Posterior vena cava (tissue), 2 donors: Measurements from ENCODE around the gene BRAT1. TPM values are rescaled to one million over a fixed set of nuclear protein-coding genes. Genes with fewer than 3 reads are reported as not detected.
A peak's percentile ranks its signal among the peaks of the same experiment; 100 is the strongest.
"Not testable (repeated sequence)": the region's sequence is repeated elsewhere in the genome, so short reads cannot be mapped to it uniquely, and the experiment has no call there.

Experiments used
- DNase-seq: peaks from one replicate; pipeline ENCODE4 v3.0.0-alpha.2; 2020; ENCODE audit warnings: low spot score
- intact Hi-C, 2 donors: fragments of 100-400 bp; cut with DNase I; formaldehyde crosslinking; loops; one replicate each; pipeline versions ENCODE4 v1.14.1 to v1.14.2; 2022 to 2023
- total RNA-seq, 2 donors: library from RNA; stranded (reverse); fragmentation: NEBNext Ultra II Directional; extraction: Animal tissue kit (Norgen Biotek cat#: 25700); gene quantifications; one replicate each; pipeline ENCODE4 v1.2.1, GENCODE V29; 2021
- donor health status: DM: yes; HTN: yes; CAD: no.
- donor health status: DM: yes; HTN: yes; CAD: no.

BRAT1 gene
- total RNA-seq, 2 donors from 2014 or later = 16.3 to 17.2 TPM

DNA sequence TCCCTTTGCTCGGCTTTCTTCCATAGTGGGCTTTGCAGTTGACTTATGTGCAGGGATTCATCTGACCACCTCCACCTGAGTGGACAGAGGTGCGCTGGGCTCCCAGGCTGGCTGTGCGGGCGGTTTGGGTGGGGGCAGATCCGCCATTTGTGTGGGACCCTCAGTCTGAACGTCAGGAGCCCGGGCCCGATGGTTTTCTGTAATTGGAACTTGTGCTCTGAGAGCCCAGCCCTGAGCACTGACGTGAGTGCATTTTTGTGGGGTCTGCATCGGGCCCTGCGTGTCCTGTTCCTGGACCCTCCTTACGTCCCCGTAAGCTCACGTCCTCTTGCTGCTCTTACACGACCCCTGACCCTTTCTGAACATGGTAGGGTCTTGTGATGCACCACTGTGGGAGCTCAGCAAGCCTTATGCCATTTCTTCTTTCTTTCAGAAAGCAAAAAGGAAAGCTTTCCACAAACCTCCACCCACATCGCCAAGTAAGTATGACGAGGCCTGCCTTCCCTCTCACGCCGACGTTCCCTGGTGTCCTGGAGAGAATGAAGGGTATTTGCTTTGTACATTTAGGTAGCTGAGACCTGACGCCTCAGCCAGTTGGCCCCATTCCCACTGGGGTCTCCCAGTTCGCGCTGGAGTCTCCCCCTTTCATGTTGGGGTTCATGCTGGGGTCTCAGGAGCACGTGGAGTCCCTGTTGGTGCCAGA lies 13.3 kb upstream of the BRAT1 start:
- intact Hi-C loops = loop anchor here in 1 of 2 donors (5.0 kb wide), 1 partner anchor 114 kb away; no protein-coding TSS in a partner anchor
- DNase-seq = peak; percentile 52

- peak; percentile 81 for DNase-seq
- intact Hi-C loops = loop anchor here in 1 of 2 donors (5.0 kb wide), 1 partner anchor 115 kb away; no protein-coding TSS in a partner anchor
These were observed 12.5 kb upstream of the BRAT1 start for GRCh38 chr7:2567679-2568278.

GRCh38 chr7:2566890-2567678 lies 11.8 kb upstream of the BRAT1 start:
- intact Hi-C loops = loop anchor here in 1 of 2 donors (5.0 kb wide), 1 partner anchor 115 kb away; no protein-coding TSS in a partner anchor
- DNase-seq = peak; percentile 76

DNA sequence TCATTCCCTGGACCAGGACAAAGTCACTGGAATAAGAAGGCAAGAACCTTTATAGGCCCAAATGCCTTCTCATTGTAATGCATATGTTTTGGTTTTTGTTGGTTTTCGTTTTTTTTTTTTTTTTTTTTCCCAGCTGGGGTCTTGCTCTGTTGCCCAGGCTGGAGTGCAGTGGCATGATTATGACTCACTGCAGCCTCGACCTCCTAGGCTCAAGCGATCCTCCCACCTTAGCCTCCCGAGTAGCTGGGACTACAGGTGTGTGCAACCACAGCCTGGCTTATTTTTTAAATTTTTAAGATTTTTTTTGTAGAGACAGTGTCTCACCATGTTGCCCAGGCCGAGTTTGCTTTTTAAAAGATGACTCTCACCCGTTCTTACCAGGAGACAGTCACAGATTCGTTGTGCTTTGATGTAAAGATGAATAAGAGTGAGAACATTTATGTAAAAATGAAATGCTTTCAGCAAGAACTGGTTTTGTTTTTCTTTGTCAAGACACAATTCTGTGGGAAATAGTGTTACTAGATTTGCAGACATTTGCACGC lies 11.1 kb upstream of the BRAT1 start:
- peak; percentile 7 for DNase-seq
- intact Hi-C loops = loop anchor here in 1 of 2 donors (5.0 kb wide), 1 partner anchor 116 kb away; no protein-coding TSS in a partner anchor

DNA sequence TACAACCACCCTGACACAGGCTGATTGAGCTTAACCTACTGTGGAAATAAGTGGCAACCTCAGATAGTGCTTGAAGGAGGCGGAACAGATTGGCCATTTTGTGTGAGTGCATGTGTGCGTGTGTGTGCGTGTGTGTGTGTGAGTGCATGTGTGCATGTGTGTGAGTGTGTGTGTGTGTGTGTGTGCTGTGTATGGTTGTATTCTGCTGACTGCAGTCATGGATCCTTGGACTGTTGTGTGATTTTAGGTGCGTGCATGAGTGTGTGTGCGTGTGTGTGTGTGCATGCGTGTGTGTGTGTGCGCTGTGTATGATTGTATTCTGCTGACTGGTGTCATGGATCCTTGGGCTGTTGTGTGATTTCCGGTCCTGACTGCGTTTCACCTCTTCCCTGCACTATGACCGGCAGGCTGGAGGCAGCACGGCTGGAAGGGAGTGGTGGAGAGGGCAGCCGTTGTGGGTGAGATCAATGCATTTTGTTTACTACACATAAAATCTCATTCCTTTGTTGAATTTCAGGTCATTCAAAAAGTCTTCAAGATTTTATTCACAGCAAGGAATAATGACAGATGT lies 9.7 kb upstream of the BRAT1 start:
- intact Hi-C loops = loop anchor here in 1 of 2 donors (5.0 kb wide), 1 partner anchor 117 kb away; no protein-coding TSS in a partner anchor
- peak; percentile 58 for DNase-seq

DNA sequence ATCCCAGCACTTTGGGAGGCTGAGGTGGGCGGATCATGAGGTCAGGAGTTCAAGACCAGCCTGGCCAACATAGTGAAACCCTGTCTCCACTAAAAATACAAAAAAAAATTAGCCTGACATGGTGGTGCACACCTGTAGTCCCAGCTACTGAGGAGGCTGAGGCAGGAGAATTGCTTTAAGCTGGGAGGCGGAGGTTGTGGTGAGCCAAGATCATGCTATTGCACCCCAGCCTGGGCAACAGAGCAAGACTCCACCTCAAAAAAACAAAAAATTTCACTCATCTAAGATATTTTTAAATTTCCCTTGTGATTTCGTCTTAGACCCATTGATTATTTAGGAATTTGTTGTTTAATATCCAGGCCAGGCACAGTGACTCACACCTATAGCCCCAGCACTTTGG lies 8.6 kb upstream of the BRAT1 start:
- DNase-seq, intact Hi-C loops: not testable (repeated sequence)

GRCh38 chr7:2559283-2559950 lies 4.1 kb upstream of the BRAT1 start:
- intact Hi-C loops = loop anchor here in 1 of 2 donors (10.0 kb wide), 1 partner anchor 85 kb away; the partner anchor contains the start of gene GRIFIN
- peak; percentile 83 for DNase-seq

DNA sequence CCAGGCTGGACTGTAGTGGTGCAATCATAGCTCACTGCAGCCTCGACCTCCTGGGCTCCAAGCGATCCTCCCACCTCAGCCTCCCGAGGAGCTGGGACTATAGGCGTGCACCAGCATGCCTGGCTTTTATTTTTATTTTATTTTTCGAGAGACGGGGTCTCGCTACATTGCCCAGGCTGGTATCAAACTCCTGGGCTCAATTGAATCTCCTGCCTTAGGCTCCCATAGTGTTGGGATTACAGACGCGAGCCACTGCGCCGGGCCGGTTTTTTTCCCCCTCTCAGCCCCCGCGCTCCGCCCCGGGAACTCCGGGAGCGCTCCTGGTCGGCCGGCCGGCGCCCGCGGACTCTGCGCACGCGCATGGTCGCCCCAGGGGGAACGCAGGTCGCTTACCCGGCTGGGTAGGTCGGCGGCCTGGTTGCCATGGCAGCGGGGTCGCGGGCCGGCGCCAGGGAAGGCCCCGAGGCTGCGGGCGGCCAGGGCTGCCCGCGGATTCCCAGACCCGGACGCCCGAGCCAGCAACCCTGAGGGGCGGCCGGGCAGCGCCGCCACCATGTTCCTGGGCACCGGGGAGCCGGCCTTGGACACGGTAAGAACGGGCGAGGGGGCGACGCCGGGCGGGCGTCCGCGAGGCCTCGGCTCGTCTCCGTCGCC lies 3.4 kb upstream of the BRAT1 start, which contains the start of gene IQCE:
IQCE (plus strand) TSS at position 351 of the 654 bp plus-strand sequence; CDS start at position 554, 203 bp downstream.
- intact Hi-C loops = loop anchor here in 1 of 2 donors (10.0 kb wide), 1 partner anchor 84 kb away; the partner anchor contains the start of gene GRIFIN
- peak; percentile 98 for DNase-seq

DNA sequence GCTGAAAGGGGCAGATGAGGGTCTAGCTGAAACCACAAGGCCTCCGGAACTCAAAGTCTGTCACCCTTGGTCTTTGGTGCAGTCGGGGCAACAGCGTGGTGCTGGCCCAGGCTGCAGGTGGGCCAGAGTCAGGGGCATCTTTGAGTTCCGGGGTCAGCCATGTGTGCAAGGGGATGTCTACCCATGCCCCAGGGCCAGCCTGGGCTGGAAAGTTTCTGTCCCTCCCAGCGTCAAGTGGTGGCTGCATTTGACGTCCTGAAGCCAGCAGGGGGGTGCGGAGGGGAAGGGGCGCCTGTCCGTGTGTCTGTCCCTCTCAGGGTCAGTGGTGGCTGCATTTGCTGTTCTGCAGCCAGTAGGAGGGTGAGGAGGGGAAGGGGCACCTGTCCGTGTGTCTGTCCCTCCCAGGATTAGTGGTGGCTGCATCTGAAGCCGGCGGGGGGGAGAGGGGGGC lies 638 bp downstream of the BRAT1 start:
- peak; percentile 73 for DNase-seq
- intact Hi-C loops = loop anchor here in 1 of 2 donors (10.0 kb wide), 1 partner anchor 80 kb away; the partner anchor contains the start of gene GRIFIN

- intact Hi-C loops = loop anchor here in 1 of 2 donors (10.0 kb wide), 1 partner anchor 79 kb away; the partner anchor contains the start of gene GRIFIN
- peak; percentile 61 for DNase-seq
These were observed 1.3 kb downstream of the BRAT1 start for GRCh38 chr7:2553831-2554581.

DNA sequence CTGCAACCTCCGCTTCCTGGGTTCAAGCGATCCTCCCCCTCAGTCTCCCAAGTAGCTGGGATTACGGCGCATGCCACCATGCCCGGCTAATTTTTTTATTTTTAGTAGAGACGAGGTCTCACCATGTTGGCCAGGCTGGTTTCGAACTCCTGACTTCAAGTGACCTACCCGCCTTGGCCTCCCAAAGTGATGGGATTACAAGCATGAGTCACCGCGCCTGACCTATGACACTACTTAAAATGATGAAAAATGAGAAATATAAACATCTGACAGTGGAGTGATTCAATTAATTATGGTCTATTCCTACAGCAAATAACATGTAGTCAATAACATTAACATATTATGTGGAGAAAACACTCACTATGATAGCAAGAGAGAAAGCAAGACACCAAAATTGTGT lies 2.2 kb downstream of the BRAT1 start:
- intact Hi-C loops = loop anchor here in 1 of 2 donors (10.0 kb wide), 1 partner anchor 78 kb away; the partner anchor contains the start of gene GRIFIN
- no peak for DNase-seq

- intact Hi-C loops = loop anchor here in 1 of 2 donors (10.0 kb wide), 1 partner anchor 77 kb away; the partner anchor contains the start of gene GRIFIN
- peak; percentile 35 for DNase-seq
These were observed 3.9 kb downstream of the BRAT1 start for GRCh38 chr7:2551418-2551817.

DNA sequence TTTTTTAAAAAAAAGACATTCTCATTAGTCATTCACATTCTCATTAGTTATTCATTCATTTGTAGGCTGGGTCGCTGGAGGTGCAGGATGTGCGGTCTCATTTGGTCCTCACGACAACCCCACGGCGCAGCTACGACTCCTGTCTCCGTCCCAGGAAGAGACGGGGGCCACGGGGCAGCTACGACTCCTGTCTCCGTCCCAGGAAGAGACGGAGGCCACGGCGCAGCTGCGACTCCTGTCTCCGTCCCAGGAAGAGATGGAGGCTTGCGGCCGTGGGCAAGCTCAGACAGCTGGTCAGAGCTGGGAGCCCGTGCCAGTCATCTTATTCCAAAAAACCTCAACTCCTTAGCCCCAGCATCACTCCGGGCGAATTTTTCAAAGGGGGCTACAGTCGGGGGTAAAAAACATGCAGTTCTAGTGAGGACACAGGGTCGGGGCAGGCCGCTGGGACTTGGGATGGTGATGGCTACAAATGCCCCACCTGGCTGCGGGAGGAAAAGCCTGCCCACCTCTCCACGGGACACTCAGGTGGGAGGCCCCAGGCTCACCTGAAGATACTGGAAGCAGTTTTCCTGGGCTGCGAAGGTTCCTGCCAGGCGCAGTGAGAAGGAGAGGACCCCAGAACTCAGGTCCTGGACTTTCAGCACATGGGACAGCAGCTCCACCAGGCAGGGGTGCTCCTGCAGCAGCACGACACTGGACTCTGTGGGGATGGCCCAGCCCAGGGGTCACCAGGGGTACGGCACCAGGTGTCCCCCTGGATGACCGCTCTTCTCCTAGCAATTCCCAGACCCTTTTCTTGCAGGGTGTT lies 8.3 kb downstream of the BRAT1 start:
- peak; percentile 80 for DNase-seq
- intact Hi-C loops = no loop called here

- intact Hi-C loops = no loop called here
- DNase-seq = no peak
These were observed 9.4 kb downstream of the BRAT1 start for GRCh38 chr7:2545746-2546425.

DNA sequence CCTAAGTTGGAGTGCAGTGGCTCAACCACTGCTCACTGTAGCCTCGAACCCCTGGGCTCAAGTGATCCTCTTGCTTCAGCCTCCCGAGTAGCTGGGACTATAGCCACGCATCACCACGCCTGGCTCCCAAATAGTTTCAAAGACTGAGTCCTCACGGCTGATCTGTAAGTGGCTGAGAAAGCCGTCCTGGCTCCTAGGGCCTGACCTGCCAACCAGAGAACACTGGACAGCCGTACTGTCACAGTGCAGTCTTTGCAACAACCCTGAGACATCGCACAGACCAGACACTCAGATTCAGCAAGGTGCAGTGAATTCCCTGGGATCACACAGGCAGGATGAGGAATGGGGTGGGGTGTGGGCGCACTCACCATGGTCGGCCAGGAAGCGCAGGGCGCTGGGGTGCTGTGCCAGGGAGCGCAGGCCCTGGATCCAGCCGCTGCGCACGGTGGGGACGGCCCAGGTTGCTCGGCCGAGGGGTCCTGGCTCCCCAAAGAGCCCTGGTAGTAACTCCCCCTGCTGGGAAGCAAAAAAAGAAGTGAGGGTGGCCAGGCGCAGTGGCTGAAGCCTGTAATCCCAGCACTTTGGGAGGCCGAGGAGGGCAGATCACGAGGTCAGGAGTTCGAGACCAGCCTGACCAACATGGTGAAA lies 10.7 kb downstream of the BRAT1 start:
- intact Hi-C loops = no loop called here
- DNase-seq = peak; percentile 63
